ENCODE measurements around the gene BCL11B.

BCL11B gene

DNA sequence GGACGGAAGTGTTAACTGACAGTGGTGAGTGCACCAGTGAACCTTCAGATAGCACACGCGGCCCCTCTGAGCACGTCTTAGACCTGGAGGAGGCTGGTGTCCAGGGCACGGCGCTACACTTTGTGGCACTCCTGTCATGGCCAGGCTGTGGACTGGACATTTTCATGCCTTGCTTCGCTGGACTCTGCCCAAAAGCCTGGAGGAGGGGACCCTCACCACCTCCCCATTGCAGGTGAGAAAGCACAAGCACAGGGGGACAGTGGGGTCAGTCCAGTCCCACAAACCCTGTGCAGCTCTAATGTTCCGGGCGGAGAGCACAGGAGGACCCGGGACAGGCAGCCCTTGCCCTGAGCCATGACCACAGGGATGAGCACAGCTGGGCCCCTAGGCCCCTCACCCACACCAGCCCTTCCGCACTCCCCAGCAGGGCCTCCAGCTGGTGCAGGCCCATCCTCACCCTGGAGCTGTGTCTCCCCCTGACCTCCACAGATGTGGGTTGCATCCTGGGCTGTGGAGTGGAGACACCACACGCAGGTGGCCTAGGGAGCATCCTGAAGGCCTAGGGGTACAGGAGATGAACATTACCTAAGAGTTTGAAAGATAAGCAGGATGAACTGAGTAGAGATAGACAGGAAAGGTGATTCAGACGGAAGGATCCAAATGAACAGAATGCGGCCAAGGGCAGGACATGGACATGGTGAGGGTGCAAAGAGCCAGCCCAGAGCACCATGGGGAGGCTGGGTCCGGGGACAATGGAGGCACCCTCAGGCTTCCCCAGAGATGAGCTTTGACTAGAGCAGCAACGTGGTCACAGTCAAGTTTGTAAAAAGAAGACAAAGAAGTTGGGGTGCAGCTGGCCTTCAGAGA lies 132.8 kb downstream of the BCL11B start:
- no peaks in the 10 kb centered on the region for H3K4me1 ChIP-seq (ENCODE audit: control insufficient read depth, insufficient read depth, low read depth, low read length)
- no peak overlapping the region for H2BK5ac ChIP-seq (ENCODE audit: low read depth, low read length, poor library complexity, severe bottlenecking)
- no peaks in the 10 kb centered on the region for H3K9me3 ChIP-seq (ENCODE audit: control insufficient read depth, low read length)
- H4K91ac ChIP-seq (ENCODE audit: low read length): no peak overlapping the region
- no peak overlapping the region for H2BK15ac ChIP-seq (ENCODE audit: low read depth, poor library complexity, severe bottlenecking)
- H3K79me1 ChIP-seq (replicated peaks; ENCODE audit: low read length, poor library complexity, severe bottlenecking): no peaks in the 10 kb centered on the region
- H3K4me2 ChIP-seq (ENCODE audit: low read length, poor library complexity, severe bottlenecking): no peak overlapping the region
- H3K4ac ChIP-seq (ENCODE audit: low read depth in 1 of 2, low read length in 2 of 2): no peak overlapping the region
- H2BK120ac ChIP-seq (ENCODE audit: low read depth, low read length): no peak overlapping the region
- H2BK12ac ChIP-seq (ENCODE audit: low read length in 2 of 2): no peak overlapping the region
- H3K36me3 ChIP-seq (ENCODE audit: control insufficient read depth in 1 of 2, insufficient read depth in 2 of 2, low read depth in 1 of 2, low read length in 2 of 2): no peaks in the 10 kb centered on the region
- H2AFZ ChIP-seq (ENCODE audit: low read depth, low read length): no peak overlapping the region
- 82% methylated on average over 15 of the region's 16 CpGs for WGBS
- no peak overlapping the region for H4K8ac ChIP-seq (ENCODE audit: low read length)
- H3K27me3 ChIP-seq (ENCODE audit: control insufficient read depth in 1 of 2, insufficient read depth in 1 of 2, low read length in 2 of 2): peaks cover 0 to 6% of the 10 kb centered on the region in 2 experiments
- H3K4me3 ChIP-seq (ENCODE audit: insufficient read depth in 1 of 2, low read depth in 1 of 2, low read length in 2 of 2): no peak overlapping the region
- H3K14ac ChIP-seq (ENCODE audit: low read length in 2 of 2): no peak overlapping the region
- H3K9ac ChIP-seq (ENCODE audit: low read length): no peak overlapping the region
- H2AK5ac ChIP-seq (ENCODE audit: low read length, severe bottlenecking): no peak overlapping the region
- H3K18ac ChIP-seq (ENCODE audit: low read depth in 1 of 2, low read length in 2 of 2): no peak overlapping the region
- no peak overlapping the region for H3K23ac ChIP-seq (ENCODE audit: low read length in 2 of 2)
- no peak overlapping the region for H3K27ac ChIP-seq (ENCODE audit: low read length, poor library complexity, severe bottlenecking)
- DNase-seq: no peak

DNA sequence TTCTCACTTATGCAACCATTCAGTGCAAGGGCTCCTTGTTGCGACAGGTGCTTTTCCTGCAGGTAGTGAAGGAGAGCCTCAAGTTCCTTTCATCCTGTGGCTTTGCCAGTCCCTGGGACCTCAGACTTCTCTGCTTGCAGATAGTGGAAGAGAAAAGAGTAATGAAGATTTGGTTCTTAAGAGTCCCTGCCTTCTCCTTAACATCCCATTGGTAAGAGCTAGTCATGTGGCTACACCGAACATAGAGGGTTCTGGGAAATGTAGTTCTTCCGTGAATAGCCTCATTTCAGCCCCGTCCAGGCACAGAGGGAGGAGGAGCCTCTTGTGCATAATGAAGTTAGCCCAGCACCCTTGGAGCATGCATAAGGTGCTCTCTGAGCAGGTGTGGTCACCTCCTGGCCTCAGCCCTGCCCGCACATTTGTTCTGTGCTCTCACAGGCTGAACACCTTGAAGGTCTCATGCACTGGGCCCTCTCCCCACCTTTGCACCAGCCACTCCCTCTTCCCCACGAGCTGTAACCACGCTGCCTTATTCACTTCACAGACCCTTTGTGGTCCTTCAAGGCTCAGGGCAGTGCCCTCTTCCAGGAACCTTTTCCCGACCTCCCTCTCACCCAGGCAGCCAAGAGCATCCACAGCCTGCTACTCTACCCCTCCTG lies 134.0 kb downstream of the BCL11B start:
- no peak overlapping the region for H2AK5ac ChIP-seq (ENCODE audit: low read length, severe bottlenecking)

GRCh38 chr14:99137001-99137700 lies 134.8 kb downstream of the BCL11B start:
- Histone ChIP-seq H3K4me2 (ENCODE audit: low read length, poor library complexity, severe bottlenecking) (no peak overlapping the region), H3K79me1 (replicated peaks; ENCODE audit: low read length, poor library complexity, severe bottlenecking) (no peaks in the 10 kb centered on the region), H3K27ac (ENCODE audit: low read length, poor library complexity, severe bottlenecking) (no peak overlapping the region), H3K14ac (ENCODE audit: low read length in 2 of 2) (no peak overlapping the region), H2AFZ (ENCODE audit: low read depth, low read length) (no peak overlapping the region), H4K8ac (ENCODE audit: low read length) (no peak overlapping the region), H3K18ac (ENCODE audit: low read depth in 1 of 2, low read length in 2 of 2) (no peak overlapping the region), H3K23ac (ENCODE audit: low read length in 2 of 2) (no peak overlapping the region), H2AK5ac (ENCODE audit: low read length, severe bottlenecking) (no peak overlapping the region), H3K27me3 (ENCODE audit: control insufficient read depth in 1 of 2, insufficient read depth in 1 of 2, low read length in 2 of 2) (peaks cover 0 to 16% of the 10 kb centered on the region in 2 experiments), H2BK120ac (ENCODE audit: low read depth, low read length) (no peak overlapping the region), H3K9ac (ENCODE audit: low read length) (no peak overlapping the region), H3K36me3 (ENCODE audit: control insufficient read depth in 1 of 2, insufficient read depth in 2 of 2, low read depth in 1 of 2, low read length in 2 of 2) (no peaks in the 10 kb centered on the region), H2BK12ac (ENCODE audit: low read length in 2 of 2) (no peak overlapping the region), H3K4me3 (ENCODE audit: insufficient read depth in 1 of 2, low read depth in 1 of 2, low read length in 2 of 2) (no peak overlapping the region), H2BK5ac (ENCODE audit: low read depth, low read length, poor library complexity, severe bottlenecking) (no peak overlapping the region), H3K9me3 (ENCODE audit: control insufficient read depth, low read length) (no peaks in the 10 kb centered on the region), H4K91ac (ENCODE audit: low read length) (no peak overlapping the region), H3K4me1 (ENCODE audit: control insufficient read depth, insufficient read depth, low read depth, low read length) (no peaks in the 10 kb centered on the region), H2BK15ac (ENCODE audit: low read depth, poor library complexity, severe bottlenecking) (no peak overlapping the region), H3K4ac (ENCODE audit: low read depth in 1 of 2, low read length in 2 of 2) (no peak overlapping the region)
- DNase-seq: no peak
- WGBS: 74% methylated on average over 11 of the region's 11 CpGs

More for the DNA sequence above, 134.0 kb downstream of the BCL11B start:
- Histone ChIP-seq H4K91ac (ENCODE audit: low read length) (no peak overlapping the region), H2BK12ac (ENCODE audit: low read length in 2 of 2) (no peak overlapping the region), H2BK5ac (ENCODE audit: low read depth, low read length, poor library complexity, severe bottlenecking) (no peak overlapping the region), H3K27me3 (ENCODE audit: control insufficient read depth in 1 of 2, insufficient read depth in 1 of 2, low read length in 2 of 2) (peaks cover 0 to 12% of the 10 kb centered on the region in 2 experiments), H3K4ac (ENCODE audit: low read depth in 1 of 2, low read length in 2 of 2) (no peak overlapping the region), H3K9me3 (ENCODE audit: control insufficient read depth, low read length) (no peaks in the 10 kb centered on the region), H2BK120ac (ENCODE audit: low read depth, low read length) (no peak overlapping the region), H3K4me1 (ENCODE audit: control insufficient read depth, insufficient read depth, low read depth, low read length) (no peaks in the 10 kb centered on the region), H3K14ac (ENCODE audit: low read length in 2 of 2) (no peak overlapping the region), H3K36me3 (ENCODE audit: control insufficient read depth in 1 of 2, insufficient read depth in 2 of 2, low read depth in 1 of 2, low read length in 2 of 2) (no peaks in the 10 kb centered on the region), H4K8ac (ENCODE audit: low read length) (no peak overlapping the region), H3K4me2 (ENCODE audit: low read length, poor library complexity, severe bottlenecking) (no peak overlapping the region), H2AFZ (ENCODE audit: low read depth, low read length) (no peak overlapping the region), H3K27ac (ENCODE audit: low read length, poor library complexity, severe bottlenecking) (no peak overlapping the region), H3K9ac (ENCODE audit: low read length) (no peak overlapping the region), H3K18ac (ENCODE audit: low read depth in 1 of 2, low read length in 2 of 2) (no peak overlapping the region), H2BK15ac (ENCODE audit: low read depth, poor library complexity, severe bottlenecking) (no peak overlapping the region), H3K4me3 (ENCODE audit: insufficient read depth in 1 of 2, low read depth in 1 of 2, low read length in 2 of 2) (no peak overlapping the region), H3K79me1 (replicated peaks; ENCODE audit: low read length, poor library complexity, severe bottlenecking) (no peaks in the 10 kb centered on the region), H3K23ac (ENCODE audit: low read length in 2 of 2) (no peak overlapping the region)
- no peak for DNase-seq
- 64% methylated on average over 8 of the region's 8 CpGs for WGBS

GRCh38 chr14:99136401-99136800 lies 135.6 kb downstream of the BCL11B start:
- Histone ChIP-seq H3K18ac (ENCODE audit: low read depth in 1 of 2, low read length in 2 of 2) (no peak overlapping the region), H3K23ac (ENCODE audit: low read length in 2 of 2) (no peak overlapping the region), H3K4me1 (ENCODE audit: control insufficient read depth, insufficient read depth, low read depth, low read length) (no peaks in the 10 kb centered on the region), H3K4me2 (ENCODE audit: low read length, poor library complexity, severe bottlenecking) (no peak overlapping the region), H2BK12ac (ENCODE audit: low read length in 2 of 2) (no peak overlapping the region), H4K91ac (ENCODE audit: low read length) (no peak overlapping the region), H3K4me3 (ENCODE audit: insufficient read depth in 1 of 2, low read depth in 1 of 2, low read length in 2 of 2) (no peak overlapping the region), H3K14ac (ENCODE audit: low read length in 2 of 2) (no peak overlapping the region), H2AK5ac (ENCODE audit: low read length, severe bottlenecking) (no peak overlapping the region), H2BK5ac (ENCODE audit: low read depth, low read length, poor library complexity, severe bottlenecking) (no peak overlapping the region), H2BK120ac (ENCODE audit: low read depth, low read length) (no peak overlapping the region), H3K36me3 (ENCODE audit: control insufficient read depth in 1 of 2, insufficient read depth in 2 of 2, low read depth in 1 of 2, low read length in 2 of 2) (no peaks in the 10 kb centered on the region), H3K9me3 (ENCODE audit: control insufficient read depth, low read length) (no peaks in the 10 kb centered on the region), H3K27me3 (ENCODE audit: control insufficient read depth in 1 of 2, insufficient read depth in 1 of 2, low read length in 2 of 2) (peaks cover 0 to 16% of the 10 kb centered on the region in 2 experiments), H2BK15ac (ENCODE audit: low read depth, poor library complexity, severe bottlenecking) (no peak overlapping the region), H3K79me1 (replicated peaks; ENCODE audit: low read length, poor library complexity, severe bottlenecking) (no peaks in the 10 kb centered on the region), H3K27ac (ENCODE audit: low read length, poor library complexity, severe bottlenecking) (no peak overlapping the region), H4K8ac (ENCODE audit: low read length) (no peak overlapping the region), H3K9ac (ENCODE audit: low read length) (no peak overlapping the region), H2AFZ (ENCODE audit: low read depth, low read length) (no peak overlapping the region), H3K4ac (ENCODE audit: low read depth in 1 of 2, low read length in 2 of 2) (no peak overlapping the region)
- no peak for DNase-seq
- WGBS: 74% methylated on average over 6 of the region's 7 CpGs

All from mesenchymal stem cell (in vitro differentiated cells and primary cell).